ENCODE data around the gene USP6NL. TPM values are rescaled to one million over a fixed set of nuclear protein-coding genes. Genes with fewer than 3 reads are reported as not detected.

Gene USP6NL
- total and polyA plus RNA-seq, 10 of the 15 experiments (the other 5 are each of a cell fraction or from before 2014, with no cell fraction given): 4.0 to 27.7 (median 18.2) TPM

DNA sequence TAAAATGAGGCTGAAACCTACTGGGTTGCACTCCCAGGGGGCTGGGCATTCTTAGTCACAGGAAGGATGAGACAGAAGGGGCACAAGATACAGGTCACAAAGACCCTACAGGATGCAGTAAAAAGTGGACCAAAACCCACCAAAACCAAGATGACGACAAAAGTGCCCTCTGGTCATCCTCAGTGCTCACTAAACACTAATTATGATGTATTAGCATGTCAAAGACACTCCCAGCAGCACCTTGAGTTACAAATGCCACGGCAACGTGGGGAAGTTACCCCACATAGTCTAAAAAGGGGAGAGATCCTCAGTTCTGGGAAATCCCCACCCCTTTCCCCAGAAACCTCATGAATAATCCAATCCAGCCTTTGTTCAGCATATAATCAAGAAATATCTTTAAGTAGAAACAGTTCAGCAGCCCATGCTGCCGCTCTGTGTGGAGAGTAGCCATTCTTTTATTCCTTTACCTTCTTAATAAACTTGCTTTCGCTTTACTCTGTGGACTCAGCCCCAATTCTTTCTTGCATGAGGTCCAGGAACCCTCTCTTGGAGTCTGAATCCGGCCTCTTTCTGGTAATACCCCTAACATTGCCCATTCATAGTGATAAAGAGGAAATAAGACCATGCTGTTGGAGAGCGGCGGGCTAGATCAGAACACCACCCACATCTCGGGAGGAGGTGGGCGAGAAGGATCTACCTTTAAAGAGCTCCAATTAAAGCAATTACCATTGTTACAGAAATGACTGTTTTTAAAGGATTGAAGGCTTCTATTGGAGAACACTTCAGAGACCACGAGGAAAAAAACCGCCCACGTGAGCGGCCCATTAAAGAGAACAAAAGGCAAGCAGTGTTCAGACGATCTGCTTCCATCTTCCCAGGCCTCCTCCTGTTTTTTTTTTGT, 170.9 kb downstream of the USP6NL start (continued):
- TF ChIP-seq FOS (IDR thresholded peaks at IDR 0.05; ENCODE audit: borderline replicate concordance, extremely low read depth, insufficient read length) (no peak), PAX8 (IDR thresholded peaks at IDR 0.05) (no peak), WRNIP1 (IDR thresholded peaks at IDR 0.05; ENCODE audit: borderline replicate concordance, low read depth, low read length) (no peak), NBN (IDR thresholded peaks at IDR 0.05) (no peak), CBX3 (IDR thresholded peaks at IDR 0.05; ENCODE audit: borderline replicate concordance, low read depth) (no peak), FOXM1 (IDR thresholded peaks at IDR 0.05; ENCODE audit: low read depth, low read length) (0 out of 2 replicates have a peak, but pooled peaks have one; percentile 24), RAD51 (IDR thresholded peaks at IDR 0.05) (no peak), MEF2B (IDR thresholded peaks at IDR 0.05; ENCODE audit: partially characterized antibody, poor library complexity, severe bottlenecking) (no peak), NR2C2 (IDR thresholded peaks at IDR 0.05; ENCODE audit: borderline replicate concordance, control insufficient read depth, insufficient read length, low read depth) (no peak), BCL11A (IDR thresholded peaks at IDR 0.05; ENCODE audit: low read depth, low read length) (peak; percentile 66), BACH1 (IDR thresholded peaks at IDR 0.05; ENCODE audit: borderline replicate concordance) (no peak), EZH2 (IDR thresholded peaks at IDR 0.05; ENCODE audit: borderline replicate concordance, control insufficient read depth, low read depth, low read length) (no peak), RELA (IDR thresholded peaks at IDR 0.05; ENCODE audit: borderline replicate concordance, partially characterized antibody) (no peak), PML (IDR thresholded peaks at IDR 0.05; ENCODE audit: low read length) (no peak), ETV6 (conservative IDR thresholded peaks at IDR 0.05 in 1 of 2, IDR thresholded peaks at IDR 0.05 in 1 of 2; ENCODE audit: borderline replicate concordance in 1 of 2, low read depth in 1 of 2) (no peak), RBBP5 (conservative IDR thresholded peaks at IDR 0.05) (no peak), SMC3 (IDR thresholded peaks at IDR 0.05; ENCODE audit: borderline replicate concordance, low read length) (no peak), ASH2L (IDR thresholded peaks at IDR 0.05; ENCODE audit: borderline replicate concordance, low read depth) (no peak)
- TF ChIP-seq, protein P1, sequence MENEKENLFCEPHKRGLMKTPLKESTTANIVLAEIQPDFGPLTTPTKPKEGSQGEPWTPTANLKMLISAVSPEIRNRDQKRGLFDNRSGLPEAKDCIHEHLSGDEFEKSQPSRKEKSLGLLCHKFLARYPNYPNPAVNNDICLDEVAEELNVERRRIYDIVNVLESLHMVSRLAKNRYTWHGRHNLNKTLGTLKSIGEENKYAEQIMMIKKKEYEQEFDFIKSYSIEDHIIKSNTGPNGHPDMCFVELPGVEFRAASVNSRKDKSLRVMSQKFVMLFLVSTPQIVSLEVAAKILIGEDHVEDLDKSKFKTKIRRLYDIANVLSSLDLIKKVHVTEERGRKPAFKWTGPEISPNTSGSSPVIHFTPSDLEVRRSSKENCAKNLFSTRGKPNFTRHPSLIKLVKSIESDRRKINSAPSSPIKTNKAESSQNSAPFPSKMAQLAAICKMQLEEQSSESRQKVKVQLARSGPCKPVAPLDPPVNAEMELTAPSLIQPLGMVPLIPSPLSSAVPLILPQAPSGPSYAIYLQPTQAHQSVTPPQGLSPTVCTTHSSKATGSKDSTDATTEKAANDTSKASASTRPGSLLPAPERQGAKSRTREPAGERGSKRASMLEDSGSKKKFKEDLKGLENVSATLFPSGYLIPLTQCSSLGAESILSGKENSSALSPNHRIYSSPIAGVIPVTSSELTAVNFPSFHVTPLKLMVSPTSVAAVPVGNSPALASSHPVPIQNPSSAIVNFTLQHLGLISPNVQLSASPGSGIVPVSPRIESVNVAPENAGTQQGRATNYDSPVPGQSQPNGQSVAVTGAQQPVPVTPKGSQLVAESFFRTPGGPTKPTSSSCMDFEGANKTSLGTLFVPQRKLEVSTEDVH (IDR thresholded peaks at IDR 0.05; ENCODE audit: low read depth, partially characterized antibody): no peak
- TF ChIP-seq, protein P2, sequence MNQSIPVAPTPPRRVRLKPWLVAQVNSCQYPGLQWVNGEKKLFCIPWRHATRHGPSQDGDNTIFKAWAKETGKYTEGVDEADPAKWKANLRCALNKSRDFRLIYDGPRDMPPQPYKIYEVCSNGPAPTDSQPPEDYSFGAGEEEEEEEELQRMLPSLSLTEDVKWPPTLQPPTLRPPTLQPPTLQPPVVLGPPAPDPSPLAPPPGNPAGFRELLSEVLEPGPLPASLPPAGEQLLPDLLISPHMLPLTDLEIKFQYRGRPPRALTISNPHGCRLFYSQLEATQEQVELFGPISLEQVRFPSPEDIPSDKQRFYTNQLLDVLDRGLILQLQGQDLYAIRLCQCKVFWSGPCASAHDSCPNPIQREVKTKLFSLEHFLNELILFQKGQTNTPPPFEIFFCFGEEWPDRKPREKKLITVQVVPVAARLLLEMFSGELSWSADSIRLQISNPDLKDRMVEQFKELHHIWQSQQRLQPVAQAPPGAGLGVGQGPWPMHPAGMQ (IDR thresholded peaks at IDR 0.05; ENCODE audit: borderline replicate concordance): no peak
- TF ChIP-seq, protein P3, sequence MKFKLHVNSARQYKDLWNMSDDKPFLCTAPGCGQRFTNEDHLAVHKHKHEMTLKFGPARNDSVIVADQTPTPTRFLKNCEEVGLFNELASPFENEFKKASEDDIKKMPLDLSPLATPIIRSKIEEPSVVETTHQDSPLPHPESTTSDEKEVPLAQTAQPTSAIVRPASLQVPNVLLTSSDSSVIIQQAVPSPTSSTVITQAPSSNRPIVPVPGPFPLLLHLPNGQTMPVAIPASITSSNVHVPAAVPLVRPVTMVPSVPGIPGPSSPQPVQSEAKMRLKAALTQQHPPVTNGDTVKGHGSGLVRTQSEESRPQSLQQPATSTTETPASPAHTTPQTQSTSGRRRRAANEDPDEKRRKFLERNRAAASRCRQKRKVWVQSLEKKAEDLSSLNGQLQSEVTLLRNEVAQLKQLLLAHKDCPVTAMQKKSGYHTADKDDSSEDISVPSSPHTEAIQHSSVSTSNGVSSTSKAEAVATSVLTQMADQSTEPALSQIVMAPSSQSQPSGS (IDR thresholded peaks at IDR 0.05; ENCODE audit: low read length): peak; percentile 67; the same call in 1 of the 2 replicates
- TF ChIP-seq, protein P4, sequence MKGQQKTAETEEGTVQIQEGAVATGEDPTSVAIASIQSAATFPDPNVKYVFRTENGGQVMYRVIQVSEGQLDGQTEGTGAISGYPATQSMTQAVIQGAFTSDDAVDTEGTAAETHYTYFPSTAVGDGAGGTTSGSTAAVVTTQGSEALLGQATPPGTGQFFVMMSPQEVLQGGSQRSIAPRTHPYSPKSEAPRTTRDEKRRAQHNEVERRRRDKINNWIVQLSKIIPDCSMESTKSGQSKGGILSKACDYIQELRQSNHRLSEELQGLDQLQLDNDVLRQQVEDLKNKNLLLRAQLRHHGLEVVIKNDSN (IDR thresholded peaks at IDR 0.05; ENCODE audit: borderline replicate concordance, extremely low read length, insufficient read depth, low read depth, low read length): no peak

Data from GM12878 (cell line).